ENCODE data around the gene DPYD.

DPYD gene

DNA sequence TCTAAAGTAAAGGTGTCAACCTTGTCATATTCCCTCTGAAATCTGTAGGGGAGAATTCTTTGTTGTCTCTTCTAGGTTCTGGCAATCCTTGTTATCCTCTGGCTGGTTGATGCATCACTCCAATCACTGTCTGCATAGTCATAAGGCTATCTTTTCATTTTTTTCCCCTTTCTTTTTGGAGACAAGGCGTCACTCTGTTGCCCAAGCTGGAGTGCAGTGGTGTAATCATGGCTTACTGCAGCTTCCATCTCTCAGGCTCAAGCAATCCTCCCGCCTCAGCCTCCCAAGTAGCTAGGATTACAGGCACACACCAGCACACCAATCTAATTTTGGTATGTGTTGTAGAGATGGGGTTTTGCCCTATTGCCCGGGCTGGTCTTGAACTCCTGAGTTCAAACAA, 12.9 kb downstream of the DPYD start:
- no peak for DNase-seq (ENCODE audit: low read depth, low spot score)

GRCh38 chr1:97906567-97907241, 14.1 kb downstream of the DPYD start:
- no peak for DNase-seq (ENCODE audit: low read depth, low spot score)

DNA sequence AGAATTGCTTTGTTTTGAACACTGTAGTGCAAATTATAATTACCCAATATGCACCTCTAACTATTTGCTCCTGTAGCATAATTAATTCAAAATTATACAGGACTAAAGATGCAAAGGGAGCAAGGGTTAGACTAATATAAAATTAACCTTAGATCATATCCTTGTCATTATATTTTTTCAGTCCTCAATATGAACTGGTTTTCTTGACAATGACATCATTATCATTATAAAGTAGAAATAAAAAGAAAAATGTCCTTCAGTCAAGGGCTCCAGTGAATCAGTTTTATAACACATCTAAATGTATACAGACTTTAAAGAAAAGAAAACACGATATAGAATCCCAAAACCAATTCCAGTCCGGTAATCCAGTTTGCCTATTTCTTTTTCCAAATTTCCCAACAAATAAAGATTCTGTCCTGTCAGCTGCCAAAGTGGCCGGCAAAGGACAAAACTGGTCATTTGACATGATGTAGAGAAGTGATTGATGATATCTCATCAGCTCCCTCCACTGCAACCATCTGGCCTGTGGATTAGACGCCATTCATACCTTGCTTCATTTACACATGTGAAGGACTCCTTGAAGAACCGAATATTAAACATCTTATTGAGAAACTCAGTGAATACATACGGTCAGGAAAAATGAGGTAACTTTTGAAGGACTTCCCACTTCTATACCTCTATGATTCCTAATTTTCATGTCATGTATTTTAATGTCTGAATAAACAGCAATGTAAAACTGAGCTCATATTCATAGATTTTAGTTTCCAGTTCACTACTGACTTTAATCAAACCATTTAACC, 15.5 kb downstream of the DPYD start:
- DNase-seq (ENCODE audit: low read depth, low spot score), result no peak

GRCh38 chr1:97904534-97904933, 16.3 kb downstream of the DPYD start:
- DNase-seq (ENCODE audit: low read depth, low spot score), result no peak

DNA sequence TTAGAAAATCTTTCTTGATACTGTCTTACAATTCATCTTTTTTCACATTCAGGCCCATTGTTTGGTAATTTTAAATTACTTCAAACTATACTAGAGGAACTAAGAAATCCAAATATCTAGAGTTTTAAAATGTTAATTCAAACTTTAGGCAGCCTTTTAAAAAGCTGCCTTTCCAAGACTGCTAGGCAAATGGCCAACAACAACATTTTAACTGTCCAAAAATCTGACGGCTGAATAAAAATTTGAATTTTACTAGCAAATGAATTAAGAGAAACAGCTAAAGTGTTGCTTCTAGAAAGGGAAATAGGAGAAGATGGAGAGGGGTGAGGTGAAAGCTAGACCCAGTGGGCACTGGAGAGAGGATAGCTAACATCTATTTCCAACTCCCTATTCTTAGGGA, 17.2 kb downstream of the DPYD start:
- no peak for DNase-seq (ENCODE audit: low read depth, low spot score)

DNA sequence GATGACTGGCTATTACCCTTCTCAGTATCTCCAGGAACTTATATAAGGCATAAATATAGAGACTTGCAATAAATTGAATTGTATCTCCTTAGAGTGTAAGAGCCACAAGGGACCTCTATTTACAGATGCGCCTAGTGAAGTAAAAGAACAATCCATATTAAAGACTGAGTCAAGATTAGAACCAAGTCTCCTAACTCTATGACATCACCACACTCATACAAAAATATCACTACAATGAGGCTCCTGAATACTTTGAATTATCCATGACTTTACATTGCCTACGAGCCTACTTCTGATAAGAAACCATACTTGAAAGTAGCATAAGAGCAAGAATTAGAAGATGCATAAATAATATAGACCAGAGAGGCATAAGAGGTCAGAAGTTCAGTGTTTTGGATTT, 18.8 kb downstream of the DPYD start:
- DNase-seq (ENCODE audit: low read depth, low spot score), result no peak

- DNase-seq (ENCODE audit: low read depth, low spot score), result no peak
These were observed 19.7 kb downstream of the DPYD start for GRCh38 chr1:97901017-97901658.

GRCh38 chr1:97898948-97899347, 21.9 kb downstream of the DPYD start:
- DNase-seq (ENCODE audit: low read depth, low spot score), result no peak

DNA sequence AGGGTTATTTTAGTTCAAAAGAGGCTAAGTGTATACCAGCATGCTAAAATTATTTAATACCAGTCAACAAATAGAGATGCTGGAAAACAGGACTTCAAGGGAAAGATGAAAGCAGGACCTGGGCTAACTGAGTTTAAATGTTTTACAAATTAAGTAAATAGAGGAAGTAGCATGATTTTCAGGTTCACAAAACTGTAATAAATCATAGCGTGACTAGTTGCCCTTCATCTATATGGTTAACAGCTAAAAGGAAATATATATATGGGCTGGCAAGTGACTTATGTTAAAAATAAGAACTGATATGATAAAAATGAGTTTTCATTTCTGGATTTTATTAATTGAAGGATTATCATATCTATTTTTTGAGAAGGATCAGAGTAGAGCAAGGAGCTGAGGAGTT, 25.6 kb downstream of the DPYD start:
- DNase-seq (ENCODE audit: low read depth, low spot score), result no peak

DNA sequence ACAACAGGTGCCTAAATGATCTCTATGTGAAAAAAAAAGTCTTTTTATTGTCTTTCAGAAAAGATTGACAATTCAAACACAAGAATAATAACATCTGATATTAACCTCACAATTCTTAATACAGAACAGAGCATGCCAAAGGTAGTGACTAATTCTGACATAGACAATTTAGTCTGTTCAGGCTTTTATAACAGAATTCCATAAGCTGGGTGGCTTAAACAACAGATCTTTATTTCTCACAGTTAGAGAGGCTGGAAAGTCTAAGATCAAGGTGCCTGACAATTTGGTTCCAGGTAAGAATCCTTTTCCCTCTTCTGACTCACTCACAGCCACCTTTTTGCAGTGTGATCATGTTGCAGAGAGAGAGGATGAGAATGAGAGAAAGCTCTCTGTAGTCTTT, 27.0 kb downstream of the DPYD start:
- DNase-seq (ENCODE audit: low read depth, low spot score), result no peak

DNA sequence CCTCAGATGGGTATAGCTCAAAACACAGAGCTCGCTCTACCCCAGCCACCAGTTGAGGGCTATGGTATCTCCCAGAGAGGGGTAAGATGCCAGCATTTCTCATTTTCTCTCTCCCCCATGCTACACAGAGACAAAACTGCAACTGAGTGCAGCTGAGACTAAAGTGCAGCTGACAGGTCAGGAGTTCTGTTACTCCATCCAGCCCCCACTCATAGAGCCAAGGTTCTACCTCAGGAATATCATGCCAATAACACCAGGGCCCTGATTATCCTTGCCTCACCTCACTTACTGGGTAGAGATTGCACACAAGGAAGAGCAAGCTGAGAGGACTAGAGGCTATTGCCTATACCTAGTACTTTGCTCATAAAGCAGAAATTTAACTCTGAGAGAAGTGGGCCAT, 34.6 kb downstream of the DPYD start:
- no peak for DNase-seq (ENCODE audit: low read depth, low spot score)

GRCh38 chr1:97883823-97884222, 37.0 kb downstream of the DPYD start:
- no peak for DNase-seq (ENCODE audit: low read depth, low spot score)

DNA sequence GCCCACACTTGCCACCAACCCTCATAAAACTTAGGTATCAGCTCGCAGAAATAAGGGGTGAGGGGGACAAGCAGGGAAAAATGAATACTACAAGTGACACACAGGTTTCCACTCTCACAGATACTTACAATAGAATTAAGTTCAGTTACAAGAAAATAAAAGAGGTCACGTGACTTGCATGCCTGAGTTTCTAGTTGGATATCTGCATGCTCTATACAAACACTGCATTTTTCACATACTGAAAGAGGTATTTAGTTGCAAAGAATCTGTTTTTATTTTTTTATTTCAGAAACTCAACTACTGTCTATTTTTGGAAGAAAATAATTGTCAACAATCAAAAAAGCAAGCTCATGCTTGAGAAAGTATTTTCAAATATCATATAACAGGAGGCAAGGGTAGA, 43.5 kb downstream of the DPYD start:
- no peak for DNase-seq (ENCODE audit: low read depth, low spot score)

DNA sequence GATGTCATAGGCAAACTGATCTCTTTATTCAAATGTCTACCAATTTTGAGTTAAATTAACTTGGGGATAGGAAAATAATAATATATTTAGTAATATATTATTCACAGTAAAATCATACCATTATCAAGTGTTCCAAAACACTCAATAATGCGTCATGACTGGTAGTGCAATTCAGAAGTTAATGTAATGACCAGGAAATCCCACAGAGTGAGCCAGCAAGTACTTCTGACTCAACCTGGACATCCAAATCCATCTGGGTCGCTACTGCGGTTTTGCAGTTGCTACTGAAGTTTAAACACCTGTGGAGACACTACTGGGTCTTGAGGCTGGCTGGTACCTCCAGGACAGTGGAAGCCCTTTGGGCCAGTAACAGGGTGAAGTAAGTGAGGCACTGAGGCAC, 44.8 kb downstream of the DPYD start:
- DNase-seq (ENCODE audit: low read depth, low spot score), result no peak

DNA sequence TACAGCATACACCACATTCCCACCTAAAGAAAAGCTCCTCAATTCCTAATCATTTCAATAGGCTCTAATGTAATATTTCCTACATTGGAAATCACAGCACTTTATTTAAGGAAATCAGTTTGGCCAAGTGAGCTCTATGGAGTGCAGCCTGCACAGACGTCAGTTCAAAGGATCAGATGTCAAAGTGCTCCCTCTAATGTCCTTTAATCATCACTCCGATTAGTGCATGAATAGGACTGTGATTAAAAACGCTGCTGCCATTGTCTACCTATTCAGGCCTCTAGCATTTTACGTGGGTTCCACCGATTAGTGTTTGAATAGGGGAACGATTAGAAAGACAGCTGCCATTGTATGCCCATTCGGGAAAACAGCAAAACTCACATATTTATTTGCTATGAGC, 50.2 kb downstream of the DPYD start:
- no peak for DNase-seq (ENCODE audit: low read depth, low spot score)

DNA sequence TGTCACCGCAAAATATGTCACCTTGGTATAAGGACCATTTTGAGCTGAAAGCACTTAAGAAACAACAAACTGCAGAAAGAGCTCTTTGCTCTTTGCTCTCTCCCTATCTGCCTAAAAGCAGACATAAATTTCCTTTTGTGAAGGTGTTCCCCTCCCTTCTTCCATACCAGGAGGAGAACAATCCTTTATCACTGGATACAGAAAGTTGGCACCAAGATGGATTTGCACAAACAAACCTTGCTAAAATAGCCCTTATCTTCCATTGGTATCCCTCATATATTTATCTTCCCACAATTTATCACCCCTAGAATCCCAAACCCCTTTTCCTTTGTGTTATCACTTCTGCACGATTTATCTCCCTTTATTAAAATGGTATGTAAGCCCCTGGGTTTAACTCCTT, 51.4 kb downstream of the DPYD start:
- DNase-seq (ENCODE audit: low read depth, low spot score), result no peak

DNA sequence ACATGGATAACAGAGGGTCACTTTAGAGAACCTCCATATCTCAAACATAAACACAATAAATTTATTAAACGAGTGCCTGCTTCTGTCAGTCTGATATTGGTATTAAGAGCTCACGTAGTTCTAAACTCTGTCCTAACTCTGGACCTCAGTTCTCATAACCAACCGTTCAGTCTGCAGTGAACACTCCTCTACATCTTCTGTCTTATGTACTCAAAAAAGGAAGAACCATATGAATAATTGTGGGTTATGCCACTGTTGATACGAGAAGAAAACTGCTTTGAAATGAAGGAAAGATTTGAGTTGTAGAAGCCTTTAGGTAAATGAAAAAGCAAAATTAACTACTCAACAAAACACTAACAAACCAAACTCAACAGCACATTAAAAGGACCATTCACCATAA, 53.7 kb downstream of the DPYD start:
- DNase-seq (ENCODE audit: low read depth, low spot score), result no peak

- DNase-seq (ENCODE audit: low read depth, low spot score), result no peak
These were observed 56.2 kb downstream of the DPYD start for GRCh38 chr1:97864615-97865014.

- DNase-seq (ENCODE audit: low read depth, low spot score), result no peak
These were observed 67.6 kb downstream of the DPYD start for GRCh38 chr1:97853221-97853620.

DNA sequence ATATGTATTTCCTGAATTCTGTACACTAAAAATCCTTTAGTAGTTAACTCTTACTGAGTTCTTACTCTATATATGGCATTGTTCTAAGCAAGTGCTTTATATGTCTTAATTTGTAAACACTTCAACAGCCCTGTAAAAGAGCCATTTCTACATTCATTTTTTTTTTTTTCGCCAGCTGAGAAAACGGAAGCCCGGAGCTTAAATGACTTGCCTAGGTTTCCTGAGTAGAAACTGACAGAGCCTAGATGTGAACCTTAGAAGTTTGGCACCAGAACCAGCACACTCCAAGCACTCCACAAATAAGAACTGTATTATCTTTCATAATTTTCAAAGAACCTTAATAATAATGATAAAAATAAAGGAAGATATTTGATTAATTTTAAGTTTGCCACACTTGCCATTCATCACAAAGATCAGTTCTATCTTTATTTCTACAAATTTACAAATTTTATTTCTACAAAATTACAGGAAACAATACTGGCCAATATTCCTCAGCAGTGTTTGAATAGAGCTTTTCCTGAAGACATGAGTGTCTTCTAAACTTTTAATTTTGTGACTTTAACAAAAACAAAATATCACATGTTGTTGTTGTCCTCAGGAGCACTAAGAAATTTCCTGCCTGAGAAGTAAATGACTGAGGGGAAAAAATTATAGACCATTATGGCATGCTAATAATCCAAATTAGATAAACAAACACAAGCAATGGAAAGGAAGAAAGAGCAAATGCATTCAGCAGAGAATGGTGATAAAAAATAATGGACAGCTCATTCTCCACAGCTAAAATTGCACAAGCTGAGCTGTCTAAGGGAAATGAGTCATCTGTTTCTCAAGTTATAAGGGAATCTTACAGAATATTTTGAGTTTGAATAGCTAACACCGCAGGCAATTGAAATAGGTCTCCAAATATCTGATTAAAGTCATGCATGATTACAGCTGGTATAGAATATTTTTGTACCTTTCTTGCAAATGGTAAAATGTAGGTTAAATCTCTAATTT, 71.2 kb downstream of the DPYD start:
- DNase-seq (ENCODE audit: low read depth, low spot score), result no peak

- no peak for DNase-seq (ENCODE audit: low read depth, low spot score)
These were observed 75.0 kb downstream of the DPYD start for GRCh38 chr1:97845805-97846204.
